Peyer's patch (tissue), 4 donors: ENCODE measurements around the gene SELENOK.

Source experiments
- POLR2A ChIP-seq, 2 donors: fragments of 450-650 bp; IDR thresholded peaks; one replicate each; pipeline ENCODE4 v1.5.1; 2017; ENCODE audit warnings: antibody characterized with exemption in 2 of 2, mild to moderate bottlenecking in 2 of 2, moderate library complexity in 2 of 2
- TF ChIP-seq, protein P1 (sequence below), 6 experiments: fragments of 450-650 bp in 4 of 6; fragments of 200-600 bp in 2 of 6; sonication (generic) in 1 of 6; IDR thresholded peaks; one replicate each; pipeline ENCODE4 v1.5.1; 2017 to 2019; ENCODE audit warnings: antibody characterized with exemption in 6 of 6, mild to moderate bottlenecking in 3 of 6, moderate library complexity in 1 of 6

GRCh38 chr3:53846851-53847155 is 44.9 kb downstream of the SELENOK start:
- no peak for TF ChIP-seq POLR2A (IDR thresholded peaks at IDR 0.05)
- TF ChIP-seq, protein P1, sequence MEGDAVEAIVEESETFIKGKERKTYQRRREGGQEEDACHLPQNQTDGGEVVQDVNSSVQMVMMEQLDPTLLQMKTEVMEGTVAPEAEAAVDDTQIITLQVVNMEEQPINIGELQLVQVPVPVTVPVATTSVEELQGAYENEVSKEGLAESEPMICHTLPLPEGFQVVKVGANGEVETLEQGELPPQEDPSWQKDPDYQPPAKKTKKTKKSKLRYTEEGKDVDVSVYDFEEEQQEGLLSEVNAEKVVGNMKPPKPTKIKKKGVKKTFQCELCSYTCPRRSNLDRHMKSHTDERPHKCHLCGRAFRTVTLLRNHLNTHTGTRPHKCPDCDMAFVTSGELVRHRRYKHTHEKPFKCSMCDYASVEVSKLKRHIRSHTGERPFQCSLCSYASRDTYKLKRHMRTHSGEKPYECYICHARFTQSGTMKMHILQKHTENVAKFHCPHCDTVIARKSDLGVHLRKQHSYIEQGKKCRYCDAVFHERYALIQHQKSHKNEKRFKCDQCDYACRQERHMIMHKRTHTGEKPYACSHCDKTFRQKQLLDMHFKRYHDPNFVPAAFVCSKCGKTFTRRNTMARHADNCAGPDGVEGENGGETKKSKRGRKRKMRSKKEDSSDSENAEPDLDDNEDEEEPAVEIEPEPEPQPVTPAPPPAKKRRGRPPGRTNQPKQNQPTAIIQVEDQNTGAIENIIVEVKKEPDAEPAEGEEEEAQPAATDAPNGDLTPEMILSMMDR (IDR thresholded peaks at IDR 0.05), result no peak
